Medulla oblongata (tissue), 1 donor: ENCODE measurements around the gene NMBR.
"Not testable (repeated sequence)": the region's sequence is repeated elsewhere in the genome, so short reads cannot be mapped to it uniquely, and the experiment has no call there.

ENCODE experiments used
- DNase-seq: peaks from one replicate; pipeline ENCODE4 v3.0.0-alpha.2; 2015; ENCODE audit errors: extremely low spot score

The NMBR gene

DNA sequence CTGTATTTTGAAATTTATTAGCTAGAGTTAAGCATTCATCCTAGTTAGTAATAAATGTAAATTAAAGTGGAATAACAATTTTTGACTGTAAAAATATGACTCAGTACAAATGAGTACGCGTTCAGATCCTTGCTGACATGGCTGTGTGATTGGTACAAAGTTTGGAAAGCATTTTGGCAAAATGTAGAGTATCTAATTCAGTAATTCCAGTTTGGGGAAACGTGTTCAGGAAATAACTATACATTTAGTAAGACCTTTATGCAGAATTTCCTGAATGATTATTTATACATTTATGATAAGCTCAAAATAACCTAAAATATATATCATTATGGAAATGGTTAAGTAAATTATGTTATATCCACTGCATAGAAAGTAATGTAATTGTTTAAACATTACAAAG, 8.2 kb upstream of the NMBR start:
- no peak for DNase-seq

DNA sequence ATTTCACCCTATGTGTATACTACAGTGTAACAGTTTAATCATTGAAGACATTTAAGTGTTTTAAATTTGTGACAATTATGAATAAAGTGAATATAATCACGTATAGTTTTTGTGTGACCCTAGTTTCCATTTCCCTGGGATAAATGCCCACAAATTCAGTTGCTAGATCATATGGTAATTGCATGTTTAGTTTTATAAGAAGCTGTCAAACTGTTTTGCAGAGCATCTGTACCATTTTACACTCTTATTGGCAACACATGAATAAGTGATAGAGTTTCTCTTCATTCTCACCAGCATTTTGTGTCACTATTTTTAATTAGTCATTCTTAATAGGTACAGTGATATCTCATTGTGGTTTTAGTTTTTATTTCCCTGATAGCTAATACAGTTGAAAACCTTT, 7.4 kb upstream of the NMBR start:
- no peak for DNase-seq

DNA sequence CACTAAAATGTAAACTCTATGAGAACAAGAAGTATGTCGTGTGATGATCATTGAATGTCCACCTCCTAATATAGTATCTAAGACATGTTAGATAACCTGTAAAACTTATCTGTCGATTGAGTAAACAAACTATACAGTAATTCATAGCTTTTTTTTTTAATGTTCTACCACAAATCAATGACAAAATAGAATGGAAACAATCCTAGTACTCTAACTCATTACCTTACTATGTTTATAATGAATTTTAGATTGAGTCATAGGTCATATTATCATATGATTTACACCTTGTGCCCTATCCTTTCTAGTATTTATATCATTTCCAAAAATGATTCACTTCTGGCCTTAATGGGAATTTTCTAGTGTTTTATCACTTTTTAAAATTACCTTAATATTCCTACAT, 6.3 kb upstream of the NMBR start:
- DNase-seq = no peak

DNA sequence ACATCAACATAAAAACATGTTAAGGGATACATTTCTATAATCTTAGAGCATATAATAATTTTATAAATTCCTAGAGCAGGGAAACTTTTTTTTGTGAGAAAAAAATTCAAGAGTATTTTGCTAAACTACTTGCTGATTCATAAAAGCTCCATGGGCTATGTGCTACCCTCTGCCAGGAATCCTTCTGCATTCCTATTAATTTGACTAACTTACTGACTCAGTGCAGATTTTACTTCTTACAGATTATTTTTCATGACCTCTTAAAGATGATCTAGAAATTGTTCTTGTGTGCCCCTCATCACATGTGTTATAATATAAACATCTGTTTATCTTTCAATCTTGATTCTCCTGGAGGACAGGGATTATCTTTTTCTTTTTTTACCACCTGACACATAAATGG, 5.8 kb upstream of the NMBR start:
- no peak for DNase-seq

DNA sequence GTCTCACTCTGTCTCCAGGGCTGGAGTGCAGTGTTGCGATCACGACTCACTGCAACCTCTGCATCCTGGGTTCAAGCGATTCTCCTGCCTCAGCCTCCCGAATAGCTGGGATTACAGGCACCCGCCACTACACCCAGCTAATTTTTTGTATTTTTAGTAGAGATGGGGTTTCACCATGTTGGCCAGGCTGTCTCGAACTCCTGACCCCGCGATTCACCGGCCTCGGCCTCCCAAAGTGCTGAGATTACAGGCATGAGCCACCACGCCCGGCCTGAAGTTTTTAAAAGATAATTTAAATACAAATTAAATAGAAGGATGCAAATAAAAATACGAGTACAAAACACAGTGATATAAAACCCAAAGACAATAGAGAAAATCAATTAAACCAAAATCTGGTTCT, 5.4 kb downstream of the NMBR start:
- DNase-seq = not testable (repeated sequence)

DNA sequence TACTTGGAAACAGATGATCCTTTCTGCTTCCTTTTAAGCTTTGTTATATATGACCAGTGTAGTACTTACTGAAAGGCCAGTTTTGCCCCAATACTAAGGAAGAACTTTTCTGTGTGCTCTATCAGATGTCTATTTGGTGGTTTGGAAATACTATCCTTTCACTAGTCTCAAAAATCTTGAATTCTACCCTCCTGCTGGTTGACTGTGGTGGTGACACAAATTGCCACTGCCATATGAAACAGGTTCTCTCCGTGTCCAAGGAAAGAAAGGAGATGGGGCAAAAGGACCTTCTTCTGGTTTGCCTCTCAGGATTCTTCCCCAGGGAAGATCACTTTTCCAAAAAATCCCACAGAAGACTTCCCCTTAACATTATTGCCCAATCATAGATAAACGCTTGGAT, 8.0 kb downstream of the NMBR start:
- no peak for DNase-seq

DNA sequence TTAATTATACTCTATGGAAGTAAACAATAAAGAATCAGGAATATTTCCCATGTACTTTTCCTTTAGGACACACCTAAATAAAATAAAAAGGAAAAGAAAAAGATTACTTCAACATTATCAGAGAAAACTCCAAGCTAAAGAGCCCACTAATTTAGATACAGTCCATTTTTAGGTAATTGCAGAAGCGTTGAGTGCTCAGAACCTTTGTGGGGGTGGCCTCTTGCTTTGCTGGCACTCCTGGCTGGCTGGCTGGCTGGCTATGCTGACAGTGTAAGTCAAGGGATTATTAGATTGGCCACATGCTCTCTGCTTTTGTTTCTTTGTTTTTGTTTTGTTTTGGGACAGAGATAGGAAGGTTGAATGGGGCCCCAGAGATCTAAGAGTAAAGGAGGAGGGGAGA, 14.3 kb downstream of the NMBR start, which contains the start of gene GJE1:
Gene GJE1, plus strand, starts transcription at position 301 of the 400 bp plus-strand sequence. CDS start 234 bp downstream, outside the sequence.
- DNase-seq = no peak

DNA sequence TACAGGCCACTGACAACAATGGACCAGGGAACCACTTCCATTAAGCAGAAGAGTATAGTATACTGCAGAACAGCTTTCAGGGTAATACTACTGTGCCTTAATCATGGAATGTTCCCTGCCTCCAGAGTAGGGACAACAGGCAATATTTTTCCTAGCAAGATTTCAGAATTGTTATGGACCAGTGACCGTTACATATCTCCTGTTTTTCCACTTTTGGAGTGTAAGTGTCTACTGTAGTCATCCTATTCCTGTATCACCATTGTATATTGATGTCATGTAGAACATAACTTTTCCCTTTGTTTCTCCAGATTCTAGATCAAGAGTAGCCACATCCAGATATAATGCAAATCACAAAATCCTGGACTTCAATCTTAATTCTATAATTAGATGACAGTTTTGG, 16.1 kb downstream of the NMBR start:
- no peak for DNase-seq

DNA sequence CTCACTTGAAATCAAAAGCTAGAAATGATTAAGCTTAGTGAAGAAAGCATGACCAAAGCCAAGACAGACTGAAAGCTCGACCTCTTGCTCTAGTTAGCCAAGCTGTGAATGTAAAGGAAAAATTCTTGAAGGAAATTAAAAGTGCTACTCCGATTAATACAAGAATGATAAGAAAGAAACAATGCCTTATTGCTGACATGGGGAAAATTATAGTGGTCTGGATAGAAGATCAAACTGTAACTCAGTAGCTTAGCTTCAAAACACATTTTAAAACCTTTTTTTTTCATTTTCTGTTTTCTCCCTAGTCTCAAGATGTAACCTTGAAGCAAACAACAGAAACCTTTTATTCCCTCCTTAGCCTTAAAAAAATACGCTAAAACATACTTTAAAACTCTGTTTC, 25.6 kb downstream of the NMBR start:
- no peak for DNase-seq

DNA sequence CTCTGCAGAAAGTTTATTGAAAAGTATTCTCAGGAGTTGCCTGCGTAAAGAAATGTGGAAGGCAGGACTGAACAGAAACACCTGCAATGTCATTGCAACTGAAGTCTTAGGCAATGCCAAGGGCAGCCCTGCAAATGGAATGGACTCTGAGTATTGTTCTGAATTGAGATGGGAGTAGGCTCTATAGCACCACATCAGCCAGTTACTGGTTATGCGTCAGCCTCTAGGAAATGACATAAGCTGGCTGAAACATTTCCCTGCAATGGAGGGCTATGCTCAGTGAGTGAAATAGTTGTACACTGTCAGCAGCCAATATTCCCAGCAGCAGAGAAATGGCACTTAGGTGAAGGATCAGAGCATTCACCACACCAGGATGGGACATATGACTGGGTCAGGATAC, 28.0 kb downstream of the NMBR start:
- no peak for DNase-seq

DNA sequence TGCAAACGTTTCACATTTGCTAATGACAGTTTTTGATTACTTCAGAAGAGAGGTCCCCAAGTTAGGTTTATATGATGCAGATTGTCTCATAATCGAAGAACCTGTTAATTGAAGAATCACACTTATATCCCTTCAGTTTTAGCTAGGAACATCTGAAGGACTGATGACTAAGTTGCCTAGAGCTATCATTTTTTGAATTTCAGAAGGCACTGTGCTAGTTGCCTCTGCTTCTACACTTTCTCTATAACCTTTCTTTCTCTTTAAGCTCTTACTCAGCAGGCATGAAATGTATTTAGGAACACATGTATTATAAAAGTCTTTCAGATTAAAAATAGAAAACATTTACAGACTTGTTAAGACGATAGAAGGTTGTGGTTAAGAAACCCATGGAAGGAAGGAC, 28.6 kb downstream of the NMBR start:
- DNase-seq = no peak

DNA sequence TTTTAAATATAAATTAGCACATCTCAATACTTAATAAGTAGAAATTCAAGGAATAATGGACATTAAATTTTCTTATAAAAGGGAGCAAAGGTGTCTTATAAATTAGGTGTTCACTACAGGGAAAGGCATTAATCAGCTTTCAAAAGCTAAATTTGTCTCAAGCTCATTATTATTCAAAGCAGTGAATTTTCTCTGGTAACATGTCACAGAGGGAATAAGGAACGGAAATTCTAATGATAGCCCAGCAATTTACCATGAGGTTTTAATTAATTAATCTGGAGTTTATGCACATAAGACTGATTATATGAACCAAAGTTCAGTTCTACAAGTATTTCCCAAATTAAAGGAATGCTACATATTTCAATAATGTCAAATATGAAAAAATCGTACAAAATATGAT, 29.6 kb downstream of the NMBR start:
- DNase-seq = no peak

DNA sequence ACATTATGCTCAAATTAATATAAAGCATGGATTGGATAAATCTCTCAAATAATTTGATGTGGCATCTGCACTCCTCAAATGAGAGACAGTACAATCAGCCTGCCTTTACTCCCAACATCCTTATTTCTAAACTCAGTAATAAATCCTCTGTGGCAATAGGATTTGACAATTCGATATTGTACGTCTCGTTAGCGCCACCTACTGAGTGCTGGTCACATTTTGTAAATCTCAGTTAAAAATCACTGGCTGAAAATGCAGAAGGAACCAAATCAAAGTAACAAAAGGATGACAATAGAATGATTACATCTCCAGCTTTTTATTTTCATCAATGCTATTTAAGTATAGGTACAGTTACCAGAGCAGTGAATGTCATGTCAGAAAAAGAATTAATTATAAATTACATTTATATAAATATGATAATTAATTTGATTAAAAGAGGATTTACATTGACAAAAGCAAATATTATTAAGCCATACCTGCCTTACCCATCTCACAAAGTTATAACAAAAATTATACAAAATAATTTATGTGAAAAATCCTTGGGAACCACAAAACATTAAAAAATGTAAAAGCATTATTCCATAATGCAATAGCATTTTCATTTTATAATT, 34.4 kb downstream of the NMBR start:
- peak; percentile 77 for DNase-seq

DNA sequence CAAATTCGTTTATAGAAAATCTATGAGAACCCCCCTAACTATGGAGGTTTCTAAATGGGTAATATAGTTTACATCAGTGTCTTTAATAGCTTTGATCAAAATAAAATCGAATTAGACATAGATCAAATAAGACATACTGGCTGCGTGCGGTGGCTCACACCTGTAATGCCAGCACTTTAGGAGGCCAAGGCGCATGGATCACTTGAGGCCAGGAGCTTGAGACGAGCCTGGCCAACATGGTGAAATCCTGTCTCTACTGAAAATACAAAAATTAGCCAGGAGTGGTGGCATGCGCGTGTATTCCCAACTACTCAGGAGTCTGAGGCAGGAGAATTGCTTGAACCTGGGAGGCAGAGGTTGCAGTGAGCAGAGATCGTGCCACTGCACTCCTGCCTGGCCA, 36.1 kb downstream of the NMBR start:
- DNase-seq = not testable (repeated sequence)

DNA sequence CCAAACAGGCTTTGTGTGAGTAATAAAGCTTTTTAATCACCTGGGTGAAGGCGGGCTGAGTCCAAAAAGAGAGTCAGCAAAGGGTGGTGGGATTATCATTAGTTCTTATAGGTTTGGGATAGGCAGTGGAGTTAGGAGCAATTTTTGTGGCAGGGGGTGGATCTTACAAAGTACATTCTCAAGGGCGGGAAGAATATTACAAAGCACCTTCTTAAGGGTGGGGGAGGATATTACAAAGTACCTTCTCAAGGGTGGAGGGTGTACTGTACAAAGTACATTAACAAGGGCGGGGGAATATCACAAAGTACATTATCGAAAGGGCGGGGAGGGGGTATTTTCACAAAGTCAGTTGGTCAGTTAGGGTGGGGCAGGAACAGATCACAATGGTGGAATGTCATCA, 42.1 kb downstream of the NMBR start:
- DNase-seq = not testable (repeated sequence)

DNA sequence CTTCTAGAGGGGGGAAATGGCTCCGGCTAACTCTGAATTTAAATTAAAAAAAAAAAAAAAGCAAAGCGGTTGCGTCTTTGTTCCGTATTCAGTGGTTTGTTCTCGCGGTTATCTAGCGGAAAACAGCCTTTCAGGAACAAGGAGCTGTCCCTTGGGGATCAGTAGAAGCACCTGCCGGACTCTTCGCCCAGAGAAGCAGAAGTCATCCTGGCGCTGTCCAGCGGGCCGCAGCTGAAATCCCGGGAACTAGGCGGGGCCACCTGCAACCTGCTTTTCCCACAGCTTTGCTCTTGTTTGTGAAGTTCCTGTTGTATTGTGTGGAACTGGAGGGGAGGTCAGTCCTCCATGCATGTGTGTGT, 58.1 kb downstream of the NMBR start:
- DNase-seq = no peak

DNA sequence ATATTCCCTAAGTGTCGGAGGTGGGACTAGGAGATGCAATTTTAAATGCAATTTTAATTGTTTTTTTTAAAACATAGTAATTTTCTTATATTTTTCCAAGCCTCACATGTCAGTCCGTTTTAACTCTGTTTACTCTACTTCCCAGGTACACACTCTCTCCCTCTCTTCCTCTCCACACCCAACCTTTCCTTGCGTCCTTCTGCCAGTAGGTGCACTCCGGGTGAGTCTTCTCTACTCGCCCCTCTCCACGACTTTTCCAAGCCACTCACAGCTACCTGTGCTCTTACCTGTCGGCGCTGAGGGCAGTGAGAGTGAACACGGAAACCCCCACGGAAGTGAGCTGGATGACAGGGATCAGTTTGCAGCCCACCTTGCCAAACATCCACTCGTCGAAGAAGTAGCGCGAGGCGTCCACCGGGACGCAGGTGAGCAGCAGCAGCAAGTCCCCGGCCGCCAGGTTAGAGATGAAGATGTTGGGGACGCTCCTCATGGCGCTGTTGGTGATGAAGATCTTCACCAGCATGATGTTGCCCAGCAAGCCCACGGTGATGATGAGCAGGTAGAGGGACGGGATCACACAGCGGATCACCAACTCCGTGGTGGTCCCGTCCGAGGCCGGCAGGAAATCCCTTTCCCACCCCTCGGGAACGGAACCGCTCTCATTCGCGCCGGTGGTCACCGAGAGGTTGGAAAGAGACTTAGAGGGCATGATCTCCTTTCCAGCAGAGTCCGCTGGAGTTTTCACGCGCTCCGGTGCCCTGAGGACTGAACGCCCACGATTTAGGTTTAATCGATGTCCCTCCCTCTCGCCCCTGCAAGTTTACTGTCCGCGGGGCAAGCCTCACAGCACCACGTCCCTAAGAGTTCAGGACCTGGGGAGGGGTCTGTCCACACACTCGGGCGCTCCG, 58.7 kb downstream of the NMBR start:
- DNase-seq = no peak

DNA sequence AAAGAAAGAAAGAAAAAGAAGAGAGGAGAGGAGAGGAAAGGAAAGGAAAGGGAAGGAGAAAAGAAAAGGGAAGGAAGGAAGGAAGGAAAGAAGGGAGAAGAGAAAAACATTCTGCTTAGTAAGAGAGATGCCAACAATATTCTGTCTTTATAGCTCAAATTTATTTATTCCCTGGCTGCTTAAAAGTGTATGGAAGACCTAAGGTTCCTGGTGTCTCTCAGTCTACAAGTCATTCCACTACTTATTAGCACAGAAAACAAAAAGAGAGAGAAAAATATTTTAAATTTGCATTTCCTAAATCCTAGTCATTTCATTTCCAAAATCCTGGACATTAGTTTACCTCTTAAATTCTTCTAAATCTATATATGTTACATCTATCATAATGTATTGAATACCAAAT, 67.8 kb downstream of the NMBR start:
- DNase-seq = no peak

DNA sequence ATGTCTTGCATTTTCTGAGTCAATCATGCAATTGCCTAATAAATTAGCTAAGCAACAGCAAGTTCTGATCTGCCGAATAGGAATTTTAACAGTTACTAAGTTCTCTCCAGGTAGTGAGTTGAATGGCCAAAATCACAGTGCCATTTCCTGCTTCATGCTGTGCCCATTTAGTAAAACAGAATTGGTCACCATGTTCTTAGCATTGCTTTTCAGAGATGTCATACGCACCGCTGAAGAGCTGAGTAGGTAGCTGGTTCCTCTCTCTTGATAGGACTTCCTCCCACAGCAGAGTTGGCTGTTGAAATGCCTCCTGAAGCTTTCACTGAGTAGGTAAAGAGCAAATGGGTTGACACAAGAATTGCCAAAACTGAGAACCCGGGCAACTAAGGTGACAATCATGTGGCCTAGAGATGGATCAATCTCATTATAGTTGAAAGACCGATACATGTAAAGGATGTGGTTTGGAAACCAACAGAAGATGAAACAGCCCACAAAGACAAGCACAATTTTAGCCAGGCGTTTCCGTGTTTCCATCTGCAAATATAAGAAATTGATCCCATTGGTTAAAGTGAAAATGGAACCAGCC, 71.3 kb downstream of the NMBR start:
- no peak for DNase-seq

DNA sequence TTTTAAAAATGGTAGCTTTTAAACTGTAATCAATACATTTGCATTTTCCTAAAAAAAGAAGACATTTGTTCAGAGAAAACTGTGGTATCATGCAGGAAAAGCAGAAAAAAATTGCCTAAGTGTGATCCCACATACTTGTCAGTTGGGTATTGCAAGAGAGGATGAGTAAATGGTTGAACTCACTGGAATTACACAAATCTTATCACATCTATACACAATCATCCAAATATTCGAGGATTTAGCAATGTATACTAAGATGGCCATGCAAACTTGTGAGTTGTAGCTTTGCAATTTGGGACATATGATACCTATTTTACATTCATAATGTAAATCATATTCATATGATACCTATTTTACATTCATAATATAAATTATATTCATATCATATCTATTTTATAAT, 72.4 kb downstream of the NMBR start:
- DNase-seq = no peak

DNA sequence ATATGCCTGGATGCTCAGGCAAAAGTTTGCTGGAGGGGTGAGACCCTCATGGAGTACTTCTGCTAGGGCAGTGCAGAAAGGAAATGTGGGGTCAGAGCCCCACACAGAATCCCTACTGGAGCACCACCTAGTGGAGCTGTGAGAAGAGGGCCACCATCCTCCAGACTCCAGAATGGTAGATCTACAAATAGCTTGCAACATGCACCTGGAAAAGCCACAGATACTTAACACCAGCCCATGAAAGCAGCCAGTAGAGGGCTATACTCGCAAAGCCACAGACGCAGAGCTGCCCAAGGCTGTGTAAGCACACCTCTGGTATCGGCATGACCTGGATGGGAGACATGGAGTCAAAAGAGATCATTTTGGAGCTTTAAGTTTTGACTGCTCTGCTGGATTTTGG, 74.9 kb downstream of the NMBR start:
- DNase-seq = no peak

DNA sequence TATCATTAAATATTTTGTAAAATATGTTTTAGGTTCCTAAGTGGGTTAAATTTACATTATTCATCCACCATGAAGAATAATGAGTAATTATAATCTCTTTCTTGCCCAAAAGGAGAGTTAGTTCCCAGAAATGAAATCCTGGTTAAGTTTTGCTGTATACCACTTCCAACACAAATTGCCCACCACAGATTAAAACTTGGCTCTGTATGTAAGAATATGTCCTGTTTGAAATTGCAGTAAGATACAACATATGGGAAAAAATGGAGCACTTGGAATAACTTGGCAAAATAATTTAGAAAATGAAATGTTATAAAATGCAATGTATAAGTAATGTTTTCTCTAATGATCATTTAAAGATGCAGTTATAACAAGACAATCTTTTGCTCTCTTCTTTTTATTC, 78.5 kb downstream of the NMBR start:
- no peak for DNase-seq

DNA sequence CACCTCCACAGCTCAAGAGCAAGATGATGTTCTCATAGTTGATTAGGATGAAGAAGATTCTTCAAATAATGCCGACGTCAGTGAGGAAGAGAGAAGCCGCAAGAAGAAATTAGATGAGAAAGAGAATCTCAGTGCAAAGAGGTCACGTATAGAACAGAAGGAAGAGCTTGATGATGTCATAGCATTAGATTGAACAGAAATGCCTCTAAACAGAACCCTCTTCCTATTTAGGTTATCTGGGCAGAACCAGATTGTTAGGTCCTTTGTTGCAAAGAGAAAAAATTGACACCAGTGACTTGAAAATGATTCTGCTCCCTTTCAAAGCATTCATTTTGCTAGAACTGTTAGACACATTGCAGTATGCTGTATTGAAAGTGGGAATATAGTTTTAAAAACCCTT, 84.1 kb downstream of the NMBR start:
- not testable (repeated sequence) for DNase-seq
